K562 (cell line): ENCODE data around the gene DNASE2.
"Not testable (repeated sequence)": the region's sequence is repeated elsewhere in the genome, so short reads cannot be mapped to it uniquely, and the experiment has no call there.

ENCODE experiments used
- EZH2 ChIP-seq: IDR thresholded peaks from 2 replicates; pipeline ENCODE4 v1.6.1; 2012; ENCODE audit warnings: low read depth, mild to moderate bottlenecking, inconsistent platforms, low read length, borderline replicate concordance
- NFE2 ChIP-seq: IDR thresholded peaks from 2 replicates; pipeline ENCODE4 v1.6.1; 2014; ENCODE audit warnings: antibody characterized with exemption, low read depth
- POLR2A ChIP-seq: fragments of 450-650 bp; conservative IDR thresholded peaks from 2 replicates; pipeline ENCODE4 v1.6.1; 2016
- TRIM28 ChIP-seq: fragments of 450-650 bp; IDR thresholded peaks from 2 replicates; pipeline ENCODE4 v1.6.1; 2017
- TF ChIP-seq, protein P1 (sequence below): fragments of 450-650 bp; formaldehyde crosslinking; IDR thresholded peaks from 2 replicates; pipeline ENCODE4 v1.4.0; 2022; ENCODE audit warnings: mild to moderate bottlenecking, moderate library complexity

DNA sequence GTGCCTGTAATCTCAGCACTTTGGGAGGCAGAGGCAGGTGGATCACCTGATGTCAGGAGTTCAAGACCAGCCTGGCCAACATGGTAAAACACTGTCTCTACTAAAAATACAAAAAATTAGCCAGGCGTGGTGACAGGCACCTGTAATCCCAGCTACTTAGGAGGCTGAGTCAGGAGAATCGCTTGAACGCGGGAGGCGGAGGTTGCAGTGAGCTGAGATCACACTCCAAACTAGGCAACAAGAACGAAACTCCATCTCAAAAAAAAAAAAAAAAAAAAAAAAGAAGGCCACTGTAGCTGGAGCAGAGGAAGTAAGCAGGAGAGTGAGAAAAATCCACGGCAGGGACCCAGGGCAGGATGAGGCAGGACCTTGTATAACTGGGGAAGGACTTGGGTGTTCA, 34.6 kb downstream of the DNASE2 start:
- not testable (repeated sequence) for TF ChIP-seq POLR2A, NFE2, TRIM28, EZH2
- TF ChIP-seq, protein P1, sequence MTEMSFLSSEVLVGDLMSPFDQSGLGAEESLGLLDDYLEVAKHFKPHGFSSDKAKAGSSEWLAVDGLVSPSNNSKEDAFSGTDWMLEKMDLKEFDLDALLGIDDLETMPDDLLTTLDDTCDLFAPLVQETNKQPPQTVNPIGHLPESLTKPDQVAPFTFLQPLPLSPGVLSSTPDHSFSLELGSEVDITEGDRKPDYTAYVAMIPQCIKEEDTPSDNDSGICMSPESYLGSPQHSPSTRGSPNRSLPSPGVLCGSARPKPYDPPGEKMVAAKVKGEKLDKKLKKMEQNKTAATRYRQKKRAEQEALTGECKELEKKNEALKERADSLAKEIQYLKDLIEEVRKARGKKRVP: not testable (repeated sequence)
